Hematopoietic multipotent progenitor cell (in vitro differentiated cells): ENCODE results near the gene PPM1L. TPM values are rescaled to one million over a fixed set of nuclear protein-coding genes. Genes with fewer than 3 reads are reported as not detected.

ENCODE experiments used
- DNase-seq, 3 donors: peaks; one replicate each; pipeline ENCODE4 v3.0.0-alpha.2; 2011 to 2015; ENCODE audit warnings: low read depth in 2 of 3, low spot score in 2 of 3
- total RNA-seq: library from RNA; depleted of rRNA; stranded (reverse); fragments of >200 nt; gene quantifications from one replicate; pipeline ENCODE4 v1.2.3, GENCODE V29; 2012

PPM1L gene
- total RNA-seq, 1 donor = 16.4 TPM

GRCh38 chr3:160804762-160805161 is 48.7 kb downstream of the PPM1L start:
- DNase-seq = no peak

- no peak for DNase-seq
Measured at GRCh38 chr3:160806094-160806493, 50.1 kb downstream of the PPM1L start.

GRCh38 chr3:160806686-160807085 is 50.7 kb downstream of the PPM1L start:
- no peak for DNase-seq

GRCh38 chr3:160808838-160809237 is 52.8 kb downstream of the PPM1L start:
- no peak for DNase-seq

GRCh38 chr3:160809453-160809852 is 53.4 kb downstream of the PPM1L start:
- no peak for DNase-seq

- DNase-seq = no peak
Measured at GRCh38 chr3:160810362-160811236, 54.6 kb downstream of the PPM1L start.

- DNase-seq = no peak
Measured at GRCh38 chr3:160811237-160811548, 55.2 kb downstream of the PPM1L start.

- DNase-seq = no peak
Measured at GRCh38 chr3:160812304-160812703, 56.3 kb downstream of the PPM1L start.

GRCh38 chr3:160815280-160815679 is 59.2 kb downstream of the PPM1L start:
- no peak for DNase-seq

- no peak for DNase-seq
Measured at GRCh38 chr3:160820022-160820421, 64.0 kb downstream of the PPM1L start.

GRCh38 chr3:160820430-160820829 is 64.4 kb downstream of the PPM1L start:
- no peak for DNase-seq

- no peak for DNase-seq
Measured at GRCh38 chr3:160822936-160823335, 66.9 kb downstream of the PPM1L start.

GRCh38 chr3:160825311-160825800 is 69.3 kb downstream of the PPM1L start:
- no peak for DNase-seq

- no peak for DNase-seq
Measured at GRCh38 chr3:160826408-160826807, 70.4 kb downstream of the PPM1L start.

GRCh38 chr3:160826991-160827390 is 71.0 kb downstream of the PPM1L start:
- no peak for DNase-seq

GRCh38 chr3:160827516-160827915 is 71.5 kb downstream of the PPM1L start:
- DNase-seq = no peak

- DNase-seq = no peak
Measured at GRCh38 chr3:160828880-160829279, 72.8 kb downstream of the PPM1L start.

GRCh38 chr3:160829486-160830009 is 73.5 kb downstream of the PPM1L start:
- DNase-seq = no peak

- DNase-seq = no peak
Measured at GRCh38 chr3:160830796-160831195, 74.8 kb downstream of the PPM1L start.

GRCh38 chr3:160831401-160831800 is 75.4 kb downstream of the PPM1L start:
- no peak for DNase-seq

GRCh38 chr3:160837394-160837980 is 81.5 kb downstream of the PPM1L start:
- peak in 2 of 3 donors; percentile 57 to 86 for DNase-seq

GRCh38 chr3:160840590-160840989 is 84.6 kb downstream of the PPM1L start:
- no peak for DNase-seq
